Measurements from ENCODE around the gene IL1F10. TPM values are rescaled to one million over a fixed set of nuclear protein-coding genes. Genes with fewer than 3 reads are reported as not detected.

Gene IL1F10
- total RNA-seq, 2 donors from 2014 or later = not detected

DNA sequence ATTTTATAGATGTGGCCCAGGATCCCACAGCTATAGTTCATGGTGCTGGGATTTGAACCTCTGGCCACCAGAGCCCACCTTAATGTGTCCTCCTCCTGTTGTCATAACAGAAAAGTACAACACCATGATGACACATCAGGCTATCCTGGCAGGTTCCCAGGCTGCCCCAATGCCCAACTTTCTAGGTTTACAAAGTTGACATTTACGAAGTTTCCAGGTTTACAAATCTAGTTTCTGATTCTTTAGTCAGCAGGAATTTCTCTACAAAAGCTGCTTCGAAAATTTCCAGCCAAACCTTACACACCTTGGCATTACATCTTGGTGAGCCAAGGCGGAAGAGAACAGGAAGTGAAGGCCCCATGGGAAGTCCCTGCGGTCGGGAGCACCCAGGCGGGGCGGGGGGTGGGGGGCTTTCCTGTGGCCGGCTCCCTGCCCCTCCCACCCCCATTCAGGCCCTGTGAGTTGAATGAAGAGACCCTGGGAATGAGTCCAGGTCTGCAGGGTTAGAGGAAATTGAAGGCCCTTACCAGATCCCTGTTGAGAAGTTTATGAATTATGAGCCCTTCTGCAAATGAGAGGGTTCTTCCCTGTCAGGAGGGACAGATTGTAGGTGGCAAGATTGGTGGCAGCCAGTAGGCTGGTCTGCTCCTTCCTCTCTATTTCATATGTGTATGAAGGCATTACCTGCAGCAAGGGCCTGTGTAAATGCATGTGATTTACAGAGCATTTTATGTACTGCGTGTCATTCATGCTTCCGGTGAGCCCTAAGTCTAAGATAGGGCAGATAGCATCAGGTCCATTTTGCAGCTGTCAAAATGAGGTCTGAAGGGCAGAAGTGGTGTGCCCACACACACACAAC is 48.6 kb downstream of the IL1F10 start:
- Histone ChIP-seq H3K9me3 (no peaks in the 10 kb centered on the region), H3K36me3 (no peaks in the 10 kb centered on the region), H3K4me1 (ENCODE audit: control insufficient read depth in 1 of 2, low read depth in 2 of 2) (no peaks in the 10 kb centered on the region), H3K27ac (no peak overlapping the region), H3K27me3 (replicated peaks; ENCODE audit: insufficient read depth) (no peaks in the 10 kb centered on the region), H3K4me3 (no peak overlapping the region)
- TF ChIP-seq, protein P1, sequence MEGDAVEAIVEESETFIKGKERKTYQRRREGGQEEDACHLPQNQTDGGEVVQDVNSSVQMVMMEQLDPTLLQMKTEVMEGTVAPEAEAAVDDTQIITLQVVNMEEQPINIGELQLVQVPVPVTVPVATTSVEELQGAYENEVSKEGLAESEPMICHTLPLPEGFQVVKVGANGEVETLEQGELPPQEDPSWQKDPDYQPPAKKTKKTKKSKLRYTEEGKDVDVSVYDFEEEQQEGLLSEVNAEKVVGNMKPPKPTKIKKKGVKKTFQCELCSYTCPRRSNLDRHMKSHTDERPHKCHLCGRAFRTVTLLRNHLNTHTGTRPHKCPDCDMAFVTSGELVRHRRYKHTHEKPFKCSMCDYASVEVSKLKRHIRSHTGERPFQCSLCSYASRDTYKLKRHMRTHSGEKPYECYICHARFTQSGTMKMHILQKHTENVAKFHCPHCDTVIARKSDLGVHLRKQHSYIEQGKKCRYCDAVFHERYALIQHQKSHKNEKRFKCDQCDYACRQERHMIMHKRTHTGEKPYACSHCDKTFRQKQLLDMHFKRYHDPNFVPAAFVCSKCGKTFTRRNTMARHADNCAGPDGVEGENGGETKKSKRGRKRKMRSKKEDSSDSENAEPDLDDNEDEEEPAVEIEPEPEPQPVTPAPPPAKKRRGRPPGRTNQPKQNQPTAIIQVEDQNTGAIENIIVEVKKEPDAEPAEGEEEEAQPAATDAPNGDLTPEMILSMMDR (IDR thresholded peaks at IDR 0.05) = no peak
- DNase-seq (ENCODE audit: low spot score) (no peak), ATAC-seq (ENCODE audit: insufficient number of reproducible peaks, low FRiP score, low read depth) (no peak)

DNA sequence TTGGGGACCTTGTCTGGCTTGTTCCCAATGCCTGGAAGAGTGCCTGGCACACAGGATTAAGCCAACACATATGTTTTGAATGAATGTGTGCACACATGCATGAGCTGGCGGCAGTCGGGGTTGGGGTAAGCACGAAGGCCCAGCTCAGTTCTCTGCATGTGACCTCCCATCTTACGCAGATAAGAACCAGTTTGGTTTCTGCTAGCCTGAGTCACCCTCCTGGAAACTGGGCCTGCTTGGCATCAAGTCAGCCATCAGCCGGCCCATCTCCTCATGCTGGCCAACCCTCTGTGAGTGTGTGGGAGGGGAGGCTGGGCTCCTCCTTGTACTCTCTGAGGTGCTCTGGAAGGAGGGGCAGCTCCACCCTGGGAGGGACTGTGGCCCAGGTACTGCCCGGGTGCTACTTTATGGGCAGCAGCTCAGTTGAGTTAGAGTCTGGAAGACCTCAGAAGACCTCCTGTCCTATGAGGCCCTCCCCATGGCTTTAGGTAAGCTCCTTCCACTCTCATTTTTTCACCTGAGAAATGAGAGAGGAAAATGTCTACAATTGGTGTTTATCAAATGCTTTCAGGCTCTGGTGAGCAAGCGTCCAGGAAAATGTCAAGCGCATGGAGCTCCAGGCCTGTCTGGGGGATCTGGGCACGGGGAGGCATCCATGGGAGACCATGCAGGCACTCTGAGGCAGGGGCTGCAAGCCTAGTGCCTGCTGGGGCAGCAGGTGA is 49.9 kb downstream of the IL1F10 start:
- ATAC-seq (ENCODE audit: insufficient number of reproducible peaks, low FRiP score, low read depth) = no peak
- Histone ChIP-seq H3K36me3 (no peaks in the 10 kb centered on the region), H3K27ac (no peak overlapping the region), H3K27me3 (replicated peaks; ENCODE audit: insufficient read depth) (no peaks in the 10 kb centered on the region), H3K4me1 (ENCODE audit: control insufficient read depth in 1 of 2, low read depth in 2 of 2) (no peaks in the 10 kb centered on the region), H3K9me3 (no peaks in the 10 kb centered on the region), H3K4me3 (no peak overlapping the region)
- DNase-seq (ENCODE audit: low spot score) = no peak
- TF ChIP-seq, protein P1 (IDR thresholded peaks at IDR 0.05) = no peak

DNA sequence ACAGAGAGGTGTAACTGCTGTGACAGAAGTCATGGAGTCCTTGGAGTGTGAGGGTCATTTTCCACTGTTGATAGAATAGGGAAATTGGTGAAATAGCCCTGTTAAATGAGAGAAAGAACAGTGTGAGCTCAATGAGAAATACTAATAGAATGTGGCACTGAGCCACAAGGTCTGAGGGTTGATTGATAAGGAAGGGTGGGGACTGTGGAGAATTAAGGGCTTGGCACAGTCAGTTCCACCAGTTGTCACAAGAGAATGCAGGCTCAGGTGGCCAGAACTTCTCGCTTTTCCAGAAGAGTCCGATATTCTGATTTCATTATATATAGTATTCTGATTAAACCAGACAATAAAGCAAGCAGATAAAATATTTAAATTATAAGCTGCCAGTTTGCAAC is 50.5 kb downstream of the IL1F10 start:
- Histone ChIP-seq H3K4me3 (no peak overlapping the region), H3K9me3 (no peaks in the 10 kb centered on the region), H3K27ac (no peak overlapping the region), H3K36me3 (no peaks in the 10 kb centered on the region), H3K27me3 (replicated peaks; ENCODE audit: insufficient read depth) (no peaks in the 10 kb centered on the region), H3K4me1 (ENCODE audit: control insufficient read depth in 1 of 2, low read depth in 2 of 2) (no peaks in the 10 kb centered on the region)
- ATAC-seq (ENCODE audit: insufficient number of reproducible peaks, low FRiP score, low read depth) (no peak), DNase-seq (ENCODE audit: low spot score) (no peak)
- TF ChIP-seq, protein P1 (IDR thresholded peaks at IDR 0.05) = no peak

DNA sequence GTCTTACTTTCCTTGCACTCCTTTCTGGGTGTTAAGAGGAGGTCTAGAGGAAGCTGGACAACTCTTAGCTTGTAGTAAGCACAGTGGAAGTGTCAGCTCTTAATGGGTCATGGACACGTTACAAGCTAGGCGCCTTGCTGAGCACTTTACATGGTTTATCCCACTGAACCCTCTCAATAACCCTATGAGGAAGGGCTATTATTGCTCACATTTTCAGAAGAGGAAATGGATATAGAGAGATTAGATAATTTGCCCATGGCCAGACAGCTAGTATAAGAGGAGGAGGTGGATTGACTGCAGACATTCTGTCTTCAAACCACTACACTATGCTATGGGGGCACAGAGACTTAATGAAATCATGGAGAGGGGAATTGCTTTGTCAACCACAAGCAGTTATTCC is 51.3 kb downstream of the IL1F10 start:
- H3K27ac ChIP-seq = no peak overlapping the region
- TF ChIP-seq, protein P1 (IDR thresholded peaks at IDR 0.05) = no peak
- DNase-seq (ENCODE audit: low spot score) (no peak), ATAC-seq (ENCODE audit: insufficient number of reproducible peaks, low FRiP score, low read depth) (no peak)
- no peaks in the 10 kb centered on the region for H3K36me3 ChIP-seq
- H3K4me1 ChIP-seq (ENCODE audit: control insufficient read depth in 1 of 2, low read depth in 2 of 2) = no peaks in the 10 kb centered on the region
- H3K9me3 ChIP-seq = no peaks in the 10 kb centered on the region
- no peak overlapping the region for H3K4me3 ChIP-seq
- no peaks in the 10 kb centered on the region for H3K27me3 ChIP-seq (replicated peaks; ENCODE audit: insufficient read depth)

DNA sequence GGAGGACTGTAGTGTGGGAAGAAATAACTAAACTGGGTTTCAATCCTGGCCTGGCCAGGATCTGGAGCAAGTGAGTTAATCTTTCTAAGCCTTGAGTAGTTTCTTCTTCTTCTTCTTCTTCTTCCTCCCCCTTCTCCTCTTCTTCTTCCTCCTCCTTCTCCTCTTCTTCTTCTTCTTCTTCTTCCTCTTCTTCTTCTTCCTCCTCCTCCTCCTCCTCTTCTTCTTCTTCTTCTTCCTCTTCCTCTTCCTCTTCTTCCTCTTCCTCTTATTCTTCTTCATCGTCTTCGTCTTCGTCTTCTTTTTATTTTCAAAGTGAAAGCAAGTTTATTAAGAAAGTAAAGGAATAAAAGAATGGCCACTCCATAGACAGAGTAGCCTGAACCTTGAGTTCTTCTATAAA is 53.1 kb downstream of the IL1F10 start:
- no peak for ATAC-seq (ENCODE audit: insufficient number of reproducible peaks, low FRiP score, low read depth)
- Histone ChIP-seq H3K4me1 (ENCODE audit: control insufficient read depth in 1 of 2, low read depth in 2 of 2) (no peaks in the 10 kb centered on the region), H3K9me3 (no peaks in the 10 kb centered on the region), H3K4me3 (no peak overlapping the region), H3K27me3 (replicated peaks; ENCODE audit: insufficient read depth) (no peaks in the 10 kb centered on the region), H3K27ac (no peak overlapping the region), H3K36me3 (no peaks in the 10 kb centered on the region)
- no peak for DNase-seq (ENCODE audit: low spot score)
- TF ChIP-seq, protein P1 (IDR thresholded peaks at IDR 0.05) = no peak
